ENCODE results near the gene CLMP.

GRCh38 chr11:123236879-123237278, 41.8 kb upstream of the CLMP start:
- TF ChIP-seq POLR2A (IDR thresholded peaks at IDR 0.05; ENCODE audit: low read depth, low read length), result no peak
- no peak for TF ChIP-seq POLR2AphosphoS5 (IDR thresholded peaks at IDR 0.05; ENCODE audit: low read depth, low read length)
